Nephron (organoid): ENCODE data around the gene CCSER1.
"Not testable (repeated sequence)": the region's sequence is repeated elsewhere in the genome, so short reads cannot be mapped to it uniquely, and the experiment has no call there.

Experiments used
- H3K27ac Mint-ChIP-seq, 3 experiments: 2 replicates each; pipeline ENCODE4 v1.8.0; 2020; ENCODE audit warnings: mixed read lengths in 3 of 3, mild to moderate bottlenecking in 2 of 3, moderate library complexity in 1 of 3
- H3K27me3 Mint-ChIP-seq: 2 replicates; pipeline ENCODE4 v1.8.0; 2021; ENCODE audit warnings: low read depth, mild to moderate bottlenecking, moderate library complexity, mixed read lengths
- H3K36me3 Mint-ChIP-seq: 2 replicates; pipeline ENCODE4 v1.8.0; 2020; ENCODE audit warnings: low read depth, mixed read lengths
- H3K4me1 Mint-ChIP-seq: 2 replicates; pipeline ENCODE4 v1.8.0; 2020; ENCODE audit warnings: mixed read lengths
- H3K4me3 Mint-ChIP-seq, 3 experiments: 2 replicates each; pipeline ENCODE4 v1.8.0; 2020; ENCODE audit warnings: mild to moderate bottlenecking in 3 of 3, mixed read lengths in 3 of 3, moderate library complexity in 2 of 3
- H3K9me3 Mint-ChIP-seq: 2 replicates; pipeline ENCODE4 v1.8.0; 2020; ENCODE audit warnings: mixed read lengths
- TF ChIP-seq, protein P1 (sequence below), 3 experiments: fragments of 200-600 bp; sonication (generic); IDR thresholded peaks; one replicate each; pipeline ENCODE4 v1.5.0; 2021; ENCODE audit warnings: antibody characterized with exemption in 3 of 3; ENCODE audit not compliant: unreplicated experiment in 3 of 3

CCSER1 gene

GRCh38 chr4:90345549-90346215, 218.5 kb downstream of the CCSER1 start:
- no peaks in the 10 kb centered on the region for H3K4me1 Mint-ChIP-seq
- H3K4me3 Mint-ChIP-seq: no peak overlapping the region
- TF ChIP-seq, protein P1, sequence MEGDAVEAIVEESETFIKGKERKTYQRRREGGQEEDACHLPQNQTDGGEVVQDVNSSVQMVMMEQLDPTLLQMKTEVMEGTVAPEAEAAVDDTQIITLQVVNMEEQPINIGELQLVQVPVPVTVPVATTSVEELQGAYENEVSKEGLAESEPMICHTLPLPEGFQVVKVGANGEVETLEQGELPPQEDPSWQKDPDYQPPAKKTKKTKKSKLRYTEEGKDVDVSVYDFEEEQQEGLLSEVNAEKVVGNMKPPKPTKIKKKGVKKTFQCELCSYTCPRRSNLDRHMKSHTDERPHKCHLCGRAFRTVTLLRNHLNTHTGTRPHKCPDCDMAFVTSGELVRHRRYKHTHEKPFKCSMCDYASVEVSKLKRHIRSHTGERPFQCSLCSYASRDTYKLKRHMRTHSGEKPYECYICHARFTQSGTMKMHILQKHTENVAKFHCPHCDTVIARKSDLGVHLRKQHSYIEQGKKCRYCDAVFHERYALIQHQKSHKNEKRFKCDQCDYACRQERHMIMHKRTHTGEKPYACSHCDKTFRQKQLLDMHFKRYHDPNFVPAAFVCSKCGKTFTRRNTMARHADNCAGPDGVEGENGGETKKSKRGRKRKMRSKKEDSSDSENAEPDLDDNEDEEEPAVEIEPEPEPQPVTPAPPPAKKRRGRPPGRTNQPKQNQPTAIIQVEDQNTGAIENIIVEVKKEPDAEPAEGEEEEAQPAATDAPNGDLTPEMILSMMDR (IDR thresholded peaks at IDR 0.05; ENCODE audit: unreplicated experiment in 3 of 3): no peak
- no peaks in the 10 kb centered on the region for H3K9me3 Mint-ChIP-seq
- H3K36me3 Mint-ChIP-seq: peaks cover 7% of the 10 kb centered on the region
- no peaks in the 10 kb centered on the region for H3K27me3 Mint-ChIP-seq
- H3K27ac Mint-ChIP-seq: no peak overlapping the region

GRCh38 chr4:90349636-90350035, 222.4 kb downstream of the CCSER1 start:
- no peak overlapping the region for H3K27ac Mint-ChIP-seq
- no peak overlapping the region for H3K4me3 Mint-ChIP-seq
- no peaks in the 10 kb centered on the region for H3K9me3 Mint-ChIP-seq
- no peaks in the 10 kb centered on the region for H3K4me1 Mint-ChIP-seq
- TF ChIP-seq, protein P1 (IDR thresholded peaks at IDR 0.05; ENCODE audit: unreplicated experiment in 3 of 3): no peak
- H3K27me3 Mint-ChIP-seq: no peaks in the 10 kb centered on the region
- peaks cover 4% of the 10 kb centered on the region for H3K36me3 Mint-ChIP-seq

DNA sequence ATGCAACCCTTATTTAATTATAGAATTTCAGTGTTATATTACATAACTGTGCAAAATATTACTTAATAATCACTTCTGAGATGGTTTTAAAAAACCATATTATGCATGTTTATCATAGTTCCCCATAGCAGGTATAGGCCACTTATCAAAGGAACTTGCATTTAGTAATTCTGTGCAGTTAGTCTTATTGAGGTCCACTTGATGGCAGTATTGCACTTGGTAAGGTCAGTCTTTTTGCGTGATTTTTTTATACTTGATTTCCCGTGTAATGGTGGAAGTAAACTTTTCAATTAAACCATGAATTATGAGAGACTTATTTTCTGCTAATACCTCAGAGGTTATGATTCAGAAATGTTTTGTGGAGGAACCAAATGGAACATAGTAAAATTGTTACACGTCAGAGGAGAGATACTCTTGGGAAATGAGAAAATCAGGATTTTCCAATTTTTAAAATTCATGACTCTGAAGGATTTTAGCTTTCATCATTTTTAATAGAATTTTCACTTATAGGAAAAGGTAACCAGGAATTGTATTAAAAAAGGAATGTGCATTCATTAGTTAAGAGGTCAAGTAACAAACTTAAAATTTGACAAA, 230.0 kb downstream of the CCSER1 start:
- Mint-ChIP-seq H3K27ac (peak overlapping the region; percentile 16 to 59 (median 47)), H3K36me3 (no peaks in the 10 kb centered on the region), H3K4me1 (peaks cover 4% of the 10 kb centered on the region), H3K4me3 (peak overlapping the region in 2 of 3 experiments; percentile 56 to 67), H3K9me3 (no peaks in the 10 kb centered on the region), H3K27me3 (no peaks in the 10 kb centered on the region)
- TF ChIP-seq, protein P1 (IDR thresholded peaks at IDR 0.05; ENCODE audit: unreplicated experiment in 3 of 3): peak; percentile 68 to 76 (median 71)

DNA sequence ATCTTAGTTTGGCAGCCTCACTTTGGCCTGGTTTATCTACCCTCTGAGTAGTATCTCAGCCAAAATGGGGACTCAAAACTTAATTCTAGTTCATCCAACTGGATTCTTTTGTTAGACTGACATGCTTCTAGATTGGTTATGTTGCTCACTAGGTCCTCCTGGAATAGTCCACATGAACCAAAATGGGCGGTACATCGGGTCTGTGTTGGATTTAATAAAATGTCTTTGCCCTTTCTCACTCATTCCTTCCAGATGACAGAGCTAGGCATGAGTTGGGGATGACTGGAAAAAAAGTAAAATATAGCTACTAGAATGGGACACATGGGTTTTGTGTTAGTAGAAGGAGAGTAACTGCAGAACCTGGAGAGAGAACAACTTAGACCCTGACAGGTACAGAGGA, 247.9 kb downstream of the CCSER1 start:
- no peaks in the 10 kb centered on the region for H3K4me1 Mint-ChIP-seq
- no peaks in the 10 kb centered on the region for H3K36me3 Mint-ChIP-seq
- H3K27me3 Mint-ChIP-seq: no peaks in the 10 kb centered on the region
- no peak overlapping the region for H3K4me3 Mint-ChIP-seq
- TF ChIP-seq, protein P1 (IDR thresholded peaks at IDR 0.05; ENCODE audit: unreplicated experiment in 3 of 3): no peak
- H3K27ac Mint-ChIP-seq: no peak overlapping the region
- no peaks in the 10 kb centered on the region for H3K9me3 Mint-ChIP-seq

DNA sequence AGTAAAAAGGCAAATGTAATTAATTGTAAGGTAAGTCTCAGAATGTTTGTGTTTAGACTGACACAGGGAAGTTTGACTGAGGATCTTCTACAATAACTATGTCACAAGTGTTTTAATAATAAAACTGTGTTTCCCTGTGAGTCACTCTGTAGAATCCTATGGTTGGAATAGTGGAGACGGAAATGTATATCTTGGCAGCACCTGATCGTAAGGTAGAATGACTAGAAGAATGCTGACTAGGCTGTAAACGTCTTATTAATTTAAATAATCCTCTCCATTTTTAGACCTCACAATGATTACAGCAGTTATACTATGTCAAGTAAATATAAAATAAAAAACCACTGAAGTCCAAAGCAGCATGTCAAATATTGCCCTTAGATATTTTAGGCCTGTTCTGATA, 266.0 kb downstream of the CCSER1 start:
- Mint-ChIP-seq H3K4me3 (no peak overlapping the region), H3K36me3 (no peaks in the 10 kb centered on the region), H3K9me3 (no peaks in the 10 kb centered on the region), H3K27ac (no peak overlapping the region), H3K4me1 (no peaks in the 10 kb centered on the region), H3K27me3 (no peaks in the 10 kb centered on the region)
- TF ChIP-seq, protein P1 (IDR thresholded peaks at IDR 0.05; ENCODE audit: unreplicated experiment in 3 of 3): no peak

GRCh38 chr4:90403781-90404180, 276.6 kb downstream of the CCSER1 start:
- no peak overlapping the region for H3K4me3 Mint-ChIP-seq
- no peaks in the 10 kb centered on the region for H3K4me1 Mint-ChIP-seq
- H3K27me3 Mint-ChIP-seq: no peaks in the 10 kb centered on the region
- H3K9me3 Mint-ChIP-seq: peaks cover 29% of the 10 kb centered on the region
- TF ChIP-seq, protein P1 (IDR thresholded peaks at IDR 0.05; ENCODE audit: unreplicated experiment in 3 of 3): no peak
- peaks cover 43% of the 10 kb centered on the region for H3K36me3 Mint-ChIP-seq
- H3K27ac Mint-ChIP-seq: no peak overlapping the region

DNA sequence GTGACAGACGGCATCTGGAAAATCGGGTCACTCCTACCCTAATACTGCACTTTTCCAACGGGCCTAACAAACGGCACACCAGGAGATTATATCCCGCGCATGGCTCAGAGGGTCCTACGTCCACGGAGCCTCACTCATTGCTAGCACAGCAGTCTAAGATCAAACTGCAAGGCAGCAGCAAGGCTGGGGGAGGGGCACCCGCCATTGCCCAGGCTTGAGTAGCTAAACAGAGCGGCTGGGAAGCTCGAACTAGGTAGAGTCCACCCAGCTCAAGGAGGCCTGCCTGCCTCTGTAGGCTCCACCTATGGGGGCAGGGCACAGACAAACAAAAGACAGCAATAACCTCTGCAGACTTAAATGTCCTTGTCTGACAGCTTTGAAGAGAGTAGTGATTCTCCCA, 280.7 kb downstream of the CCSER1 start:
- H3K4me3 Mint-ChIP-seq, H3K4me1 Mint-ChIP-seq, H3K27ac Mint-ChIP-seq, H3K27me3 Mint-ChIP-seq: not testable (repeated sequence)
- Mint-ChIP-seq H3K9me3 (peaks cover 40% of the 10 kb centered on the region), H3K36me3 (peaks cover 49% of the 10 kb centered on the region)

DNA sequence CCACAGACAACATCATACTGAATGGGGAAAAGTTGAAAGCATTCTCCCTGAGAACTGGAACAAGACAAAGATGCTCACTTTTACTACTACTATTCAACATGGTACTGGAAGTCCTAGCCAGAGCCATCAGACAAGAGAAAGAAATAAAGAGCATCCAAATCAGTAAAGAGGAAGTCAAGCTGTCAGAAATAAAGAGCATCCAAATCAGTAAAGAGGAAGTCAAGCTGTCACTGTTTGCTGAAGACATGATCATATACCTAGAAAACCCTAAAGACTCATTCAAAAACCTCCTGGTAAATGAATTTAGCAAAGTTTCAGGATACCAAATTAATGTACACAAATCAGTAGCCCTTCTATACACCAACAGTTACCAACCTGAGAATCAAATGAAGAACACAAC, 285.6 kb downstream of the CCSER1 start:
- not testable (repeated sequence) for H3K27ac Mint-ChIP-seq

More for the DNA sequence above, 285.6 kb downstream of the CCSER1 start:
- Mint-ChIP-seq H3K36me3 (peaks cover 13% of the 10 kb centered on the region), H3K9me3 (peaks cover 16% of the 10 kb centered on the region)
- not testable (repeated sequence) for H3K4me3 Mint-ChIP-seq, H3K27me3 Mint-ChIP-seq, H3K4me1 Mint-ChIP-seq
